H9 (cell line): ENCODE data around the gene CADPS2. TPM values are rescaled to one million over a fixed set of nuclear protein-coding genes. Genes with fewer than 3 reads are reported as not detected.

Source experiments
- DNase-seq: peaks from one replicate; pipeline ENCODE4 v3.0.0-alpha.2; 2017
- H2AFZ ChIP-seq: one replicate; pipeline ENCODE4 v1.6.1; 2013; ENCODE audit warnings: mild to moderate bottlenecking, low read length, control low read depth, moderate library complexity
- H2AK5ac ChIP-seq: 2 replicates; pipeline ENCODE4 v1.6.1; 2013; ENCODE audit warnings: low read length, control low read depth, mixed read lengths; ENCODE audit not compliant: insufficient read length
- H2BK120ac ChIP-seq: one replicate; pipeline ENCODE4 v1.6.1; 2013; ENCODE audit warnings: low read depth, mild to moderate bottlenecking, low read length, control low read depth, inconsistent platforms; ENCODE audit not compliant: poor library complexity, severe bottlenecking
- H2BK12ac ChIP-seq: 2 replicates; pipeline ENCODE4 v1.6.1; 2013; ENCODE audit warnings: low read length, control low read depth, mixed read lengths, low read depth; ENCODE audit not compliant: insufficient read length
- H2BK15ac ChIP-seq: 2 replicates; pipeline ENCODE4 v1.6.1; 2013; ENCODE audit warnings: low read depth, low read length, control low read depth
- H2BK20ac ChIP-seq: one replicate; pipeline ENCODE4 v1.6.1; 2013; ENCODE audit warnings: low read depth, mild to moderate bottlenecking, low read length, control low read depth, inconsistent platforms; ENCODE audit not compliant: poor library complexity, severe bottlenecking
- H2BK5ac ChIP-seq: 2 replicates; pipeline ENCODE4 v1.6.1; 2013; ENCODE audit warnings: low read length, control low read depth, mixed read lengths; ENCODE audit not compliant: insufficient read length
- H3K14ac ChIP-seq: 2 replicates; pipeline ENCODE4 v1.6.1; 2013; ENCODE audit warnings: low read length, control low read depth; ENCODE audit not compliant: insufficient read depth
- H3K18ac ChIP-seq: 2 replicates; pipeline ENCODE4 v1.6.1; 2013; ENCODE audit warnings: low read depth, mild to moderate bottlenecking, mixed read lengths, low read length, control low read depth; ENCODE audit not compliant: insufficient read length
- H3K23ac ChIP-seq: 2 replicates; pipeline ENCODE4 v1.6.1; 2013; ENCODE audit warnings: low read length, control low read depth, mixed read lengths, low read depth; ENCODE audit not compliant: insufficient read length
- H3K23me2 ChIP-seq: 2 replicates; pipeline ENCODE4 v1.6.1; 2013; ENCODE audit warnings: low read depth, mild to moderate bottlenecking, mixed read lengths, low read length, control low read depth; ENCODE audit not compliant: insufficient read length, poor library complexity, severe bottlenecking
- H3K27ac ChIP-seq: 2 replicates; pipeline ENCODE4 v1.5.1; 2013; ENCODE audit warnings: low read length, control low read depth, mixed read lengths, low read depth; ENCODE audit not compliant: insufficient read length
- H3K27me3 ChIP-seq: 2 replicates; pipeline ENCODE4 v1.6.1; 2013; ENCODE audit warnings: low read length, control low read depth, inconsistent platforms; ENCODE audit not compliant: insufficient read depth
- H3K4ac ChIP-seq: 2 replicates; pipeline ENCODE4 v1.6.1; 2013; ENCODE audit warnings: low read depth, mild to moderate bottlenecking, control low read depth, inconsistent platforms, low read length, moderate library complexity
- H3K4me1 ChIP-seq: 2 replicates; pipeline ENCODE4 v1.6.1; 2013; ENCODE audit warnings: low read length, control low read depth, inconsistent platforms; ENCODE audit not compliant: insufficient read depth
- H3K4me2 ChIP-seq: 2 replicates; pipeline ENCODE4 v1.6.1; 2013; ENCODE audit warnings: low read length, control low read depth, mixed read lengths; ENCODE audit not compliant: insufficient read length, insufficient read depth
- H3K56ac ChIP-seq: 2 replicates; pipeline ENCODE4 v1.6.1; 2013; ENCODE audit warnings: low read depth, mild to moderate bottlenecking, mixed read lengths, low read length, control low read depth; ENCODE audit not compliant: insufficient read length
- H3K79me1 ChIP-seq: 2 replicates; pipeline ENCODE4 v1.6.1; 2013; ENCODE audit warnings: low read depth, mild to moderate bottlenecking, moderate library complexity, low read length, control low read depth, inconsistent platforms; ENCODE audit not compliant: insufficient read depth, poor library complexity, severe bottlenecking
- H3K79me2 ChIP-seq: 2 replicates; pipeline ENCODE4 v1.6.1; 2013; ENCODE audit warnings: low read length, control low read depth, inconsistent platforms; ENCODE audit not compliant: insufficient read depth
- H3K9ac ChIP-seq: 2 replicates; pipeline ENCODE4 v1.6.1; 2013; ENCODE audit warnings: low read length, control low read depth, mixed read lengths; ENCODE audit not compliant: insufficient read length; ENCODE audit errors: extremely low read depth
- H3K9me3 ChIP-seq: one replicate; pipeline ENCODE4 v1.6.1; 2013; ENCODE audit warnings: low read depth, low read length, inconsistent platforms; ENCODE audit not compliant: control insufficient read depth
- H3T11ph ChIP-seq: one replicate; pipeline ENCODE4 v1.6.1; 2013; ENCODE audit warnings: mild to moderate bottlenecking, low read length, control low read depth, inconsistent platforms
- H4K20me1 ChIP-seq: one replicate; pipeline ENCODE4 v1.6.1; 2013; ENCODE audit not compliant: control insufficient read depth, insufficient read length, insufficient read depth
- H4K5ac ChIP-seq: 2 replicates; pipeline ENCODE4 v1.6.1; 2013; ENCODE audit warnings: low read depth, mild to moderate bottlenecking, mixed read lengths, low read length, control low read depth; ENCODE audit not compliant: insufficient read length
- H4K8ac ChIP-seq: replicated peaks from 2 replicates; pipeline ENCODE4 v1.6.1; 2013; ENCODE audit warnings: low read length, control low read depth, mixed read lengths, low read depth; ENCODE audit not compliant: insufficient read length
- H4K91ac ChIP-seq: 2 replicates; pipeline ENCODE4 v1.6.1; 2013; ENCODE audit warnings: low read depth, mild to moderate bottlenecking, moderate library complexity, mixed read lengths, low read length, control low read depth; ENCODE audit not compliant: insufficient read length
- H3K27ac Mint-ChIP-seq, 3 experiments: 2 replicates in 2 of 3; 3 replicates in 1 of 3; pipeline ENCODE4 v1.8.0; 2020 to 2021; ENCODE audit warnings: mixed read lengths in 3 of 3, mild to moderate bottlenecking in 1 of 3, moderate library complexity in 1 of 3
- H3K27me3 Mint-ChIP-seq: 2 replicates; pipeline ENCODE4 v1.8.0; 2021; ENCODE audit warnings: low read depth, mild to moderate bottlenecking, moderate library complexity, mixed read lengths
- H3K36me3 Mint-ChIP-seq, 3 experiments: 2 replicates in 2 of 3; 3 replicates in 1 of 3; pipeline ENCODE4 v1.8.0; 2020 to 2021; ENCODE audit warnings: low read depth in 3 of 3, mixed read lengths in 3 of 3; ENCODE audit not compliant: insufficient read depth in 1 of 3
- H3K4me1 Mint-ChIP-seq, 2 experiments: 2 replicates each; pipeline ENCODE4 v1.8.0; 2020; ENCODE audit warnings: mixed read lengths in 2 of 2
- H3K4me3 Mint-ChIP-seq, 2 experiments: 2 replicates in 1 of 2; 3 replicates in 1 of 2; pipeline ENCODE4 v1.8.0; 2020 to 2021; ENCODE audit warnings: mild to moderate bottlenecking in 2 of 2, mixed read lengths in 2 of 2, moderate library complexity in 1 of 2
- H3K9me3 Mint-ChIP-seq, 2 experiments: 2 replicates in 1 of 2; 3 replicates in 1 of 2; pipeline ENCODE4 v1.8.0; 2020; ENCODE audit warnings: mild to moderate bottlenecking in 2 of 2, mixed read lengths in 2 of 2, moderate library complexity in 1 of 2
- CTCF ChIP-seq: fragments of 200-600 bp; sonication (generic); conservative IDR thresholded peaks from 3 replicates; pipeline ENCODE4 v1.8.0; 2021; ENCODE audit warnings: antibody characterized with exemption, mild to moderate bottlenecking
- total RNA-seq: library from RNA; stranded (reverse); gene quantifications from 2 replicates; pipeline ENCODE4 v1.2.1, GENCODE V29; 2021

The CADPS2 gene
- total RNA-seq, 1 experiment from 2014 or later, result 7.1 TPM

- H3K4ac ChIP-seq, result no peak within 1 kb of the TSS
- no peaks in the 10 kb centered on the region; a peak in 1 of 7 replicates for H3K36me3 Mint-ChIP-seq
- H3K18ac ChIP-seq, result no peak within 1 kb of the TSS
- no peak within 1 kb of the TSS for H2BK12ac ChIP-seq
- no peak within 1 kb of the TSS for H2BK5ac ChIP-seq
- H4K5ac ChIP-seq, result no peak within 1 kb of the TSS
- H3K79me1 ChIP-seq, result no peaks in the 10 kb centered on the region
- H3K9me3 ChIP-seq, result no peaks in the 10 kb centered on the region
- H3K27me3 ChIP-seq, result no peaks in the 10 kb centered on the region
- H4K91ac ChIP-seq, result no peak within 1 kb of the TSS
- no peak within 1 kb of the TSS for H3K27ac ChIP-seq
- H2BK120ac ChIP-seq, result no peak within 1 kb of the TSS
- no peaks in the 10 kb centered on the region for H4K20me1 ChIP-seq
- no peak within 1 kb of the TSS for H4K8ac ChIP-seq
- no peak within 1 kb of the TSS for H2BK15ac ChIP-seq
- H3K4me2 ChIP-seq, result no peak within 1 kb of the TSS
- H3K79me2 ChIP-seq, result no peaks in the 10 kb centered on the region
- no peak within 1 kb of the TSS for H3K27ac Mint-ChIP-seq
- H3K23ac ChIP-seq, result no peak within 1 kb of the TSS
- no peaks in the 10 kb centered on the region for H3K23me2 ChIP-seq
- no peak within 1 kb of the TSS for H2AK5ac ChIP-seq
- no peaks in the 10 kb centered on the region for H3K27me3 Mint-ChIP-seq
- no peak within 1 kb of the TSS for H3K56ac ChIP-seq
- H3K4me1 Mint-ChIP-seq, result peaks cover 10 to 11% of the 10 kb centered on the region in 2 experiments
- no peak for TF ChIP-seq CTCF
- no peak within 1 kb of the TSS for H3K14ac ChIP-seq
- H2AFZ ChIP-seq, result no peak within 1 kb of the TSS
- no peak within 1 kb of the TSS for H3K4me3 Mint-ChIP-seq
- DNase-seq, result no peak
- H3T11ph ChIP-seq, result no peak within 1 kb of the TSS
- H3K9me3 Mint-ChIP-seq, result no peaks in the 10 kb centered on the region
- H2BK20ac ChIP-seq, result no peak within 1 kb of the TSS
- H3K9ac ChIP-seq, result no peak within 1 kb of the TSS
- H3K4me1 ChIP-seq, result no peaks in the 10 kb centered on the region; the same call in 1 of the 2 replicates
These were observed 187.2 kb downstream of the CADPS2 start, which contains the start of gene RNF133 for GRCh38 chr7:122699017-122699416. Gene RNF133, minus strand, starts transcription at chr7:122699117. Its CDS starts 199 bp downstream, at chr7:122698918.
